ENCODE results near the gene ULK4.
A peak's percentile ranks its signal among the peaks of the same experiment; 100 is the strongest.
"Not testable (repeated sequence)": the region's sequence is repeated elsewhere in the genome, so short reads cannot be mapped to it uniquely, and the experiment has no call there.

ULK4 gene

DNA sequence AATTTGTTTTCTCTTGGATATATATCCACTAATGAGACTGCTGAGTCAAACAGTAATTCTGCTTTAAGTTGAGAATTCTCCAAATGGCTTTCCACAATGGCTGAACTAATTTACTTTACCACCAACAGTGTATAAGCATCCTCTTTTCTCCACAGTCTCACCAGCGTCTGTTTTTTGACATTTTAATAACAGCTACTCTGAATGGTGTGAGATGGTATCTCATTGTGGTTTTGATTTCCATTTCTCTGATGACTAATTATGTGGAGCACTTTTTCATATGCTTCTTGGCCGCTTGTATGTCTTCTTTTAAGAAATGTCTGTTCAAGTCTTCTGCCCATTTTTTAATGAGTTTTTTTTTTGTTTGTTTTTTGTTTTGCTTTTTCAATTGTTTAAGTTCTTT lies 556.4 kb downstream of the ULK4 start:
- H3K36me3 ChIP-seq (ENCODE audit: control insufficient read depth, insufficient read depth, low read length) = no peaks in the 10 kb centered on the region
- no peaks in the 10 kb centered on the region for H3K9me3 ChIP-seq (ENCODE audit: control insufficient read depth, insufficient read depth, low read length)
- H3K27me3 ChIP-seq (ENCODE audit: control insufficient read depth, insufficient read depth, low read length) = no peaks in the 10 kb centered on the region
- H3K4me3 ChIP-seq (ENCODE audit: low read depth, low read length) = no peak overlapping the region
- no peak overlapping the region for H3K9ac ChIP-seq (ENCODE audit: low read depth, low read length)
- no peak overlapping the region for H3K27ac ChIP-seq (ENCODE audit: low read depth, low read length)
- no peaks in the 10 kb centered on the region for H3K4me1 ChIP-seq (ENCODE audit: control insufficient read depth, insufficient read depth, low read length)

DNA sequence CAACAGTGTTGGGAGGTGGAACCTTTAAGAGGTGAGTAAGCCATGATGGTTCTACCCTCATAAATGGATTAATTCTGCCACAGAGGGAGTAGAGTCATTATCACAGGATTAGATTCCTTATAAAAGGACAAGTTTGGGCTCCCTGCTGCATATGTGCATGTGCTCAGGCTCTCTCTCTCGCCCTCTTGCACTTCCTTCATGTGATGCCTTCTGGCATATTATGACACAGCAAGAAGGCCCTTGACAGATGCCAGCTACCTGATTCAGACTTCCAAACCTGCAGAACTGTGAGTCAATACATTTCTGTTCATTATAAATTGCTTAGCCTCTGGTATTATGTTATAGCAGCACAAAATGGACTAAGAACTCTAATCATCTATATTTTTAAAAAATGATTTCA lies 557.3 kb downstream of the ULK4 start:
- Histone ChIP-seq H3K27me3 (ENCODE audit: control insufficient read depth, insufficient read depth, low read length) (no peaks in the 10 kb centered on the region), H3K9me3 (ENCODE audit: control insufficient read depth, insufficient read depth, low read length) (no peaks in the 10 kb centered on the region), H3K27ac (ENCODE audit: low read depth, low read length) (no peak overlapping the region), H3K4me1 (ENCODE audit: control insufficient read depth, insufficient read depth, low read length) (no peaks in the 10 kb centered on the region), H3K4me3 (ENCODE audit: low read depth, low read length) (no peak overlapping the region), H3K9ac (ENCODE audit: low read depth, low read length) (no peak overlapping the region), H3K36me3 (ENCODE audit: control insufficient read depth, insufficient read depth, low read length) (no peaks in the 10 kb centered on the region)

DNA sequence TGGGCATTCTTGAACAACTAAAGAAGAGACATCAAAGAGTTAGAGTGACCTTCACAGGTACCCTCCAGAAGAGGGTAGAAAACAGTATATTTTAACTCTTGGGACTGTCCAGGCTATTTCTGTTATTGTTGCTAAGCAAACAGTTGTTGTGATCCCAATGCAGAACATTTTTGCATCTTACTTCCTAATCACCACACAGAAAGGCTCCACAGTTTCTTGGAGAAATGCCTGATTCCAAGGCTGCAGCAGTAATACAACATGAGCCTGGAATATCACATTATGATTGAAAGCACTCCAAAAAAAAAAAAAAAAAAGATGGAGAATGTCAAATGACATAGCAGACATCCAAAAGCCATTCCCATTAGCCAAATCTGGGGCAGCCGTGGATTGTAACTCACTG lies 567.0 kb downstream of the ULK4 start:
- no peak overlapping the region for H3K9ac ChIP-seq (ENCODE audit: low read depth, low read length)
- H3K27me3 ChIP-seq (ENCODE audit: control insufficient read depth, insufficient read depth, low read length) = no peaks in the 10 kb centered on the region
- H3K4me1 ChIP-seq (ENCODE audit: control insufficient read depth, insufficient read depth, low read length) = no peaks in the 10 kb centered on the region; the same call in 1 of the 2 replicates
- no peak overlapping the region for H3K27ac ChIP-seq (ENCODE audit: low read depth, low read length)
- no peak overlapping the region for H3K4me3 ChIP-seq (ENCODE audit: low read depth, low read length)
- no peaks in the 10 kb centered on the region for H3K9me3 ChIP-seq (ENCODE audit: control insufficient read depth, insufficient read depth, low read length)
- no peaks in the 10 kb centered on the region for H3K36me3 ChIP-seq (ENCODE audit: control insufficient read depth, insufficient read depth, low read length)

DNA sequence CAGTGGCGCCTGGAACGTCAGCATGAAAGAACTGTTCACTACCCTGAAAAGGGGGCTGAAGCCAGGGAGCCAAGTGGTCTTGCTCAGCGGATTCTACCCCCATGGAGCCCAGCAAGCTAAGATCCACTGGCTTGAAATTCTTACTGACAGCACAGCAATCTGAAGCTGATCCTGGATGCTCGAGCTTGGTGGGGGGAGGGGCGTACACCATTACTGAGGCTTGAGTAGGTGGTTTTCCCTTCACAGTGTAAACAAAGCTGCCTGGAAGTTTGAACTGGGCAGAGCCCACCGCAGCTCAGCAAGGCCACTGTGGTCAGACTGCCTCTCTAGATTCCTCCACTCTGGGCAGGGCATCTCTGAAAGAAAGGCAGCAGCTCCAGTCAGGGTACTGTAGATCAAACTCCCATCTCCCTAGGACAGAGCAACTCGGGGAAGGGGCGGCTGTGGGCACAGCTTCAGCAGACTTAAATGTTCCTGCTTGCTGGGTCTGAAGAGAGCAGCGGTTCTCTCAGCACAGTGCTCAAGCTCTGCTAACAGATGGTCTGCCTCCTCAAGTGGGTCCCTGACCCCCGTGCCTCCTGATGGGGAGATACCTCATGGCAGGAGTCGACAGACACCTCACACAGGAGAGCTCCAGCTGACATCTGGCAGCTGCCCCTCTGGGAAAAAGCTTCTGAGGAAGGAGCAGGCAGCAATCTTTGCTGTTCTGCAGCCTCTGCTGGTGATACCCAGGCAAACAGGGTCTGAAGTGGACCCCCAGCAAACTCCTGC lies 591.0 kb downstream of the ULK4 start:
- not testable (repeated sequence) for H3K4me3 ChIP-seq (ENCODE audit: low read depth, low read length); H3K36me3 ChIP-seq (ENCODE audit: control insufficient read depth, insufficient read depth, low read length); H3K9me3 ChIP-seq (ENCODE audit: control insufficient read depth, insufficient read depth, low read length); H3K27me3 ChIP-seq (ENCODE audit: control insufficient read depth, insufficient read depth, low read length); H3K9ac ChIP-seq (ENCODE audit: low read depth, low read length)
- peak overlapping the region; percentile 50 for H3K27ac ChIP-seq (ENCODE audit: low read depth, low read length)
- peaks cover 28% of the 10 kb centered on the region for H3K4me1 ChIP-seq (ENCODE audit: control insufficient read depth, insufficient read depth, low read length)

DNA sequence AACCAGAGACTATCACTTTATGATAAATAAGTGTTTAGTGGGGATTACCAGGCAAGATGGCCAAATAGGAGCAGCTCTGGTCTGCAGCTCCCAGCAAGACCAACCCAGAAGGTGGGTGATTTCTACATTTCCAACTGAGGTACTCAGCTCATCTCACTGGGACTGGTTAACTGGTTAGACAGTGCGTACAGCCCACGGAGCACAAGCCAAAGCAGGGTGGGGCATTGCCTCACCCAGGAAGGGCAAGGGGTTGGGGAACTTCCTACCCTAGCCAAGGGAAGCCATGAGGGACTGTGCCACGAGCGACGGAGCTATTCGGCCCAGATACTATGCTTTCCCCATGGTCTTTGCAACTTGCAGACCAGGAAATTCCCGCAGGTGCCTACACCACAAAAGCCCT lies 591.6 kb downstream of the ULK4 start:
- Histone ChIP-seq H3K27me3 (ENCODE audit: control insufficient read depth, insufficient read depth, low read length) (no peaks in the 10 kb centered on the region), H3K4me1 (ENCODE audit: control insufficient read depth, insufficient read depth, low read length) (peaks cover 35% of the 10 kb centered on the region), H3K9me3 (ENCODE audit: control insufficient read depth, insufficient read depth, low read length) (no peaks in the 10 kb centered on the region), H3K36me3 (ENCODE audit: control insufficient read depth, insufficient read depth, low read length) (no peaks in the 10 kb centered on the region), H3K4me3 (ENCODE audit: low read depth, low read length) (no peak overlapping the region), H3K9ac (ENCODE audit: low read depth, low read length) (no peak overlapping the region), H3K27ac (ENCODE audit: low read depth, low read length) (peak overlapping the region; percentile 50)

DNA sequence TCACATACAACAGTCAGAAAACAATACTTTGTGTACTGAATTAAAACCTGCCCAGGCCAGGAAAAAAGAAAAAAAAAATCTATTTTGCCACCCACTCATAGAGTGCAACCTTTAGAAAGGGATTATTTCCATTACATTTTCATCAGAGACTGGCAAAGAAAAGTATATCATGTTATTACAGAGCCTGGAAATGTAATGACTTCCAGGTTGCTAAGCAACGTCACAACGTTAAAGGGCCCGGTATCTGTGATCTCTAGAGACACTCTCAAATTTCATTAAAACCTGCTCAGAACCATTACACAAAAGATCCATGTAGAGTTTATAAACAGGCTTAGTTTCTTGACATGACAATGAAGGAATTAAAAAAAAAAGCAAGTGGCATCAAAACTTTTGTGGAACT lies 592.1 kb downstream of the ULK4 start:
- H3K4me1 ChIP-seq (ENCODE audit: control insufficient read depth, insufficient read depth, low read length) = peaks cover 39% of the 10 kb centered on the region
- no peak overlapping the region for H3K9ac ChIP-seq (ENCODE audit: low read depth, low read length)
- no peaks in the 10 kb centered on the region for H3K36me3 ChIP-seq (ENCODE audit: control insufficient read depth, insufficient read depth, low read length)
- H3K4me3 ChIP-seq (ENCODE audit: low read depth, low read length) = no peak overlapping the region
- no peaks in the 10 kb centered on the region for H3K27me3 ChIP-seq (ENCODE audit: control insufficient read depth, insufficient read depth, low read length)
- H3K27ac ChIP-seq (ENCODE audit: low read depth, low read length) = no peak overlapping the region
- no peaks in the 10 kb centered on the region for H3K9me3 ChIP-seq (ENCODE audit: control insufficient read depth, insufficient read depth, low read length)

DNA sequence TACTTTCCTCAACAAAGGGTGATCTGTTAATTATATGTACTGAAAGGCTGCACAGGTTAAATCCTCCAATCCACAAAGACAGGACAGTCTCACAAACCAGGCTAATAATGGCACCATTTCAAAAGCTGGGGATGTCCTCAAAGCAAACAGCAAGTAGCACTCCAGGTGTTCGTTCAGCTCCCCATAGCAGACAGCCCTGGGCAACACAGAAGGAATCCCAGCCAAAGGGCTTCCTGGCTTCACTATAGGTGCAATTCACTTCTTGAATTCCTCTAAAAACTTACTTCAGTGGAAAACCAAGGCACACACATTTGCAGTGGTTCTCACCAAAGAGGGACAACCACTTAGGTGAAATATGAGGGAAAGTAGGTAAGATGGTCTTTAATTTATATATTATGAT lies 595.9 kb downstream of the ULK4 start:
- Histone ChIP-seq H3K36me3 (ENCODE audit: control insufficient read depth, insufficient read depth, low read length) (no peaks in the 10 kb centered on the region), H3K4me3 (ENCODE audit: low read depth, low read length) (no peak overlapping the region), H3K9ac (ENCODE audit: low read depth, low read length) (no peak overlapping the region), H3K27me3 (ENCODE audit: control insufficient read depth, insufficient read depth, low read length) (no peaks in the 10 kb centered on the region), H3K9me3 (ENCODE audit: control insufficient read depth, insufficient read depth, low read length) (no peaks in the 10 kb centered on the region), H3K27ac (ENCODE audit: low read depth, low read length) (no peak overlapping the region), H3K4me1 (ENCODE audit: control insufficient read depth, insufficient read depth, low read length) (peaks cover 61% of the 10 kb centered on the region)

DNA sequence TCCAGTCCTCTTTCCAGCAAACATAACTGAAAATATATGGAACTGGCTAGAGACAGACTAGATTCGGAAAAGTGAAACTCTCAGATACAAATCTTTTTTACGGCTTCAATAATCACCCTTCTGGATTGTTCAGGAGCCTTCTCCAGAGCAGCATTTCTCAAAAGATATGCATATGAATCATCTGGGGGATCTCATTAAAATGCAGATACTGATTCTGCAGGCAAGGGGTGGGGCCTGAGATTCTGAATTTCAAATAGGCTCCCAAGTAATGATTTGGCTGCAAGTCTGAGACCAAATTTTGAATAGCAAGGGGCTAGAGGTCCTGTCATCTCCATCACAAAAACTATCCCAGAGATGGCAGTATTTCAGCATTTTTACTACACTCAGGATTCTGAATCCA lies 597.2 kb downstream of the ULK4 start:
- Histone ChIP-seq H3K9me3 (ENCODE audit: control insufficient read depth, insufficient read depth, low read length) (no peaks in the 10 kb centered on the region), H3K4me1 (ENCODE audit: control insufficient read depth, insufficient read depth, low read length) (peaks cover 52% of the 10 kb centered on the region), H3K27me3 (ENCODE audit: control insufficient read depth, insufficient read depth, low read length) (no peaks in the 10 kb centered on the region), H3K27ac (ENCODE audit: low read depth, low read length) (peak overlapping the region; percentile 30), H3K4me3 (ENCODE audit: low read depth, low read length) (no peak overlapping the region), H3K9ac (ENCODE audit: low read depth, low read length) (no peak overlapping the region), H3K36me3 (ENCODE audit: control insufficient read depth, insufficient read depth, low read length) (no peaks in the 10 kb centered on the region)

DNA sequence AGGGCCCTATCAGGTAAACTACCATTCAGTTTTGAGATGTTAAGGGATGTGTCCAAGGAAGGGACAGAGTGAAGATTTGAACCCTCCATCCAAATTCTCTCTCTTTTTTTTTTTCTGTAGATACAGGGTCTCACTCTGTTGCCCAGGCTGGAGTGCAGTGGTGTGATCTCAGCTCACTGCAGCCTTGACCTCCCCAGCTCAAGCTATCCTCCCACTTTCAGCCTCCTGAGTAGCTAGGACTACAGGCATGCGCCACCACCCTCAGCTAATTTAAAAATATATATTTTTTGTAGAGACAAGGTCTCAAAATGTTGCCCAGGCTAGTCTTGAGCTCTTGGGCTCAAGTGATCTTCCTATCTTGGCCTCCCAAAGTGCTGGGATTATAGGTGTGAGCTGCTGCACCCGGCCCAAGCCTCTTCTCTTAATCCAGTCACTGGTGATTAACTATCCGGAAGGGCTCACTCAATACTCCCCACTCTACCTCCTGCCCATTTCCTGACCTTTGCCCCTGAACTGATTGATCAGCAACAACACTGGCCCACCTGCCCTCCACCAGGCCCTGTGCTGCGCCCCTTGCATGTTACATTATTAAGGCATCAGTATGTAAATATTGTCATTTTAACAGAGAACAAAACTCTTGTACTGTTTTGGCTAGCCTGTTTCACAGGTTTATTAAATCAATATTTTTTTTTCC lies 597.9 kb downstream of the ULK4 start:
- H3K4me3 ChIP-seq (ENCODE audit: low read depth, low read length) = no peak overlapping the region
- H3K36me3 ChIP-seq (ENCODE audit: control insufficient read depth, insufficient read depth, low read length) = no peaks in the 10 kb centered on the region
- H3K9me3 ChIP-seq (ENCODE audit: control insufficient read depth, insufficient read depth, low read length) = no peaks in the 10 kb centered on the region
- peak overlapping the region; percentile 60 for H3K27ac ChIP-seq (ENCODE audit: low read depth, low read length)
- H3K4me1 ChIP-seq (ENCODE audit: control insufficient read depth, insufficient read depth, low read length) = peaks cover 52% of the 10 kb centered on the region
- H3K9ac ChIP-seq (ENCODE audit: low read depth, low read length) = no peak overlapping the region
- no peaks in the 10 kb centered on the region for H3K27me3 ChIP-seq (ENCODE audit: control insufficient read depth, insufficient read depth, low read length)

DNA sequence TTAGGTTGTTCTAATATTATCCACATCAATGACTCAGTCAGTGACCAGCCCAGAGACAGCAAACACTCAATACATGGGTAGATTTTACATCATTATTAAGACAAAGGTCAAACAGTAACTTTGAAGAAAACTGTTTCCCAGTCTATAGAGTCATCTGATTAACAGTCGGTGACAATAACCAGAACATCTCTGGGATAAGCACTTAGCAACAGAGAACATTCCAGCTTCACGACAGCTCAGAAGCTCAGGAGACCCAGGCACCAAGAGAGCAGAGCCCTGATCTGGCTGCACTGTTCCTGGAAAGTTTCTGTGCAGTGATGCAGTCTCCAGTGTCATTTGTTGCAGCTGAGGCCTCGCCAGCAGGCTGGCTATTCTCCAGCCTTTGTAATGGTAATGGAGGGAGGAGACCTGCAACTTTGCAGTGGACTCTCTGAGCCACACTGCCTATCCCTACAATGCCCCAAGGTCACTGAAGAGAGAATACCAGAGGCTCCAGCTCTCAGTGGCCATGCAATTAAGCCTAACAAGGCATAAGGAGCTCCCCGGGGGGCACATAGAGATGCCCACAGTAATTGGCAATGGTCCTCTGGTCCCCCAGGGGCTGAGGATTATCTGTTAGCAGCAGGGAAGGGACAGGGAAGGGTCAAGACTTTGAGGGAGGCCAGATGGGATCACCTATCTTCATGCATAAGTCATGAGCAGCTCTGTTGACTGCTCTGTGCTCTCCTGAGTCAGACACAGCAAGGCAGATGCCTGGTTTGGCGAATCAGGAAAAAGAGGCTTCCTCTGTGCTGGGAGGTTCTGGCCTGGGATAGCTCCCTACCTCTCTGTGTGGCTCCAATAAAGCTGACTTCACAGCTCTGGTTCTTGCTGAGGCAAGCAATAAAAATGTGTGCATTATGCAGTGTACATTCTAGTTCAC lies 599.0 kb downstream of the ULK4 start:
- no peaks in the 10 kb centered on the region for H3K27me3 ChIP-seq (ENCODE audit: control insufficient read depth, insufficient read depth, low read length)

More for the DNA sequence above, 599.0 kb downstream of the ULK4 start:
- Histone ChIP-seq H3K9ac (ENCODE audit: low read depth, low read length) (no peak overlapping the region), H3K27ac (ENCODE audit: low read depth, low read length) (peak overlapping the region; percentile 60), H3K9me3 (ENCODE audit: control insufficient read depth, insufficient read depth, low read length) (no peaks in the 10 kb centered on the region), H3K36me3 (ENCODE audit: control insufficient read depth, insufficient read depth, low read length) (no peaks in the 10 kb centered on the region), H3K4me1 (ENCODE audit: control insufficient read depth, insufficient read depth, low read length) (peaks cover 52% of the 10 kb centered on the region), H3K4me3 (ENCODE audit: low read depth, low read length) (no peak overlapping the region)
